ENCODE results near the gene MYMK.

MYMK gene

DNA sequence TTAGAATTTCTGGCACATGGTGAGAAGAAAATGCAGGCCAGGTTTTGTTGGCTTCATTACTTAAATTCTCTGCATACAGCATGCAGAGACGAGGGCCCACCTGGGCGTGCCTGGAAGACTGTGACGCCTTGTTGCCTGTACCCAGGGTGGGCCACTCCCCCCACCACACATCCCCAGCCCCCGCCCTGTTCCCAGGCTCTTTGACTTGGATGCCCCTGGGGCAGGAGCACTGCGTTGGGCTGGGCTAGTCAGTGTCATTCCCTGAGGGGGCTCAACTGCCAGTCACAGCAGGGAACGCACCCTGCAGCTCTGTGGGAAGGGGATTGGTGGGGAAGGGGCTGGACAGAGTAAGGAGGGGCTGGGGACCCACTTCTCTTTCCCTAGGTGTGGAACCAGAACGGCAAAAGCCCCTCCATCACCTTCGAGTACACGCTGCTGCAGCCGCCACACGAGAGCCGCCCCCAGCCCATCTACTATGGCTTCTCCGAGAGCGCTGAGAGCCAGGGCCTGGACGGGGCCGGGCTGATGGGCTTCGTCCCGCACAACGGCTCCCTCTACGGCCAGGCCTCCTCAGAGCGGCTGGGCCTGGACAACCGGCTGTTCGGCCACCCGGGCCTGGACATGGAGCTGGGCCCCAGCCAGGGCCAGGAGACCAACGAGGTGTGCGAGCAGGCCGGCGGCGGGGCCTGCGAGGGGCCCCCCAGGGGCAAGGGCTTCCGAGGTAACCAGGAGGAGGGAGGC, 29.4 kb upstream of the MYMK start:
- Mint-ChIP-seq H3K4me3 (no peak overlapping the region), H3K4me1 (peaks cover 57% of the 10 kb centered on the region), H3K36me3 (ENCODE audit: low read depth) (peaks cover 4% of the 10 kb centered on the region), H3K9me3 (no peaks in the 10 kb centered on the region), H3K27me3 (ENCODE audit: low read depth, poor library complexity) (no peaks in the 10 kb centered on the region), H3K27ac (no peak overlapping the region)
- TF ChIP-seq, protein P1, sequence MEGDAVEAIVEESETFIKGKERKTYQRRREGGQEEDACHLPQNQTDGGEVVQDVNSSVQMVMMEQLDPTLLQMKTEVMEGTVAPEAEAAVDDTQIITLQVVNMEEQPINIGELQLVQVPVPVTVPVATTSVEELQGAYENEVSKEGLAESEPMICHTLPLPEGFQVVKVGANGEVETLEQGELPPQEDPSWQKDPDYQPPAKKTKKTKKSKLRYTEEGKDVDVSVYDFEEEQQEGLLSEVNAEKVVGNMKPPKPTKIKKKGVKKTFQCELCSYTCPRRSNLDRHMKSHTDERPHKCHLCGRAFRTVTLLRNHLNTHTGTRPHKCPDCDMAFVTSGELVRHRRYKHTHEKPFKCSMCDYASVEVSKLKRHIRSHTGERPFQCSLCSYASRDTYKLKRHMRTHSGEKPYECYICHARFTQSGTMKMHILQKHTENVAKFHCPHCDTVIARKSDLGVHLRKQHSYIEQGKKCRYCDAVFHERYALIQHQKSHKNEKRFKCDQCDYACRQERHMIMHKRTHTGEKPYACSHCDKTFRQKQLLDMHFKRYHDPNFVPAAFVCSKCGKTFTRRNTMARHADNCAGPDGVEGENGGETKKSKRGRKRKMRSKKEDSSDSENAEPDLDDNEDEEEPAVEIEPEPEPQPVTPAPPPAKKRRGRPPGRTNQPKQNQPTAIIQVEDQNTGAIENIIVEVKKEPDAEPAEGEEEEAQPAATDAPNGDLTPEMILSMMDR (IDR thresholded peaks at IDR 0.05): no peak
- DNase-seq: no peak

DNA sequence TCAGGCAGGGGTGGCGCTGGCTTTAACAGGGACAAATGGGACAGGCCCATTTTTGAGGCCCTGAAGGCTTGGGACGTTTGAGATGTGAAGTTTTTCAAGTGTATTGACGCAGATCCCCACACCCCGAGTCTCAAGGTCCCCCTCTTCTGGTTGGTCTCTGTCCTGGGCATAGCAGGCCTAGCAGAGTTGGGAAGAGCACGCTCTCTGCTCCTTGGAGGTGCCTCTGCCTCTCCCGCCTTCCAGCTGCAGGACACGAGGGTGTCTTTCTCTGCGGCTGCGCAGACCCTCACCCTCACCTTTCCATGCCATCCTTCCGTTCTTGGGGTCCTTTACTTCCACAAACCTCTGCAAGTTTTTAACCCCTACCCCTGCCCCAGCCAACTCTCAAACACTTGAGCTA, 28.4 kb upstream of the MYMK start:
- Mint-ChIP-seq H3K4me3 (no peak overlapping the region), H3K27ac (no peak overlapping the region), H3K4me1 (peaks cover 47% of the 10 kb centered on the region), H3K27me3 (ENCODE audit: low read depth, poor library complexity) (no peaks in the 10 kb centered on the region), H3K36me3 (ENCODE audit: low read depth) (peaks cover 4% of the 10 kb centered on the region), H3K9me3 (no peaks in the 10 kb centered on the region)
- no peak for DNase-seq
- TF ChIP-seq, protein P1 (IDR thresholded peaks at IDR 0.05): no peak

DNA sequence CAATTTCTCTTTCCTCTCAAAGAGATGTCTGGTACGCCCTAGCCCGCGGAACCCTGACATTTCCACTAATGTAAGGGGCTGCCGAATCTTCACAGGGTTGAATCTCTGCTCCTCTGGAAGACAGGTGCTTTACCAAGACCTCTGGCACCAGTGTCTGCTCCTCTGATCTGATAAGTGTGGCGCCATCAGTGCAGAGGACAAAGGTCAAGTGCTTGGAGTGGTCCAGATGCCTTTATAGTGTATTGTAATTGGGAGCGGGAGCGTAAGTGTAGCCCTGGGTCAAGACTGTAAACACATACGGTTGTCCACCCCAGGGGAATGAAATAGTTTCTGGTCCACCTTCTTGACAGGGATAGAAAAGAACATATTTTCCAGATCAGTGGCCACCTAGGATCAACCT, 27.5 kb upstream of the MYMK start:
- H3K36me3 Mint-ChIP-seq (ENCODE audit: low read depth): peaks cover 4% of the 10 kb centered on the region
- H3K27ac Mint-ChIP-seq: no peak overlapping the region
- TF ChIP-seq, protein P1 (IDR thresholded peaks at IDR 0.05): no peak
- DNase-seq: no peak
- H3K27me3 Mint-ChIP-seq (ENCODE audit: low read depth, poor library complexity): no peaks in the 10 kb centered on the region
- H3K4me1 Mint-ChIP-seq: peaks cover 42% of the 10 kb centered on the region
- H3K4me3 Mint-ChIP-seq: no peak overlapping the region
- H3K9me3 Mint-ChIP-seq: no peaks in the 10 kb centered on the region

DNA sequence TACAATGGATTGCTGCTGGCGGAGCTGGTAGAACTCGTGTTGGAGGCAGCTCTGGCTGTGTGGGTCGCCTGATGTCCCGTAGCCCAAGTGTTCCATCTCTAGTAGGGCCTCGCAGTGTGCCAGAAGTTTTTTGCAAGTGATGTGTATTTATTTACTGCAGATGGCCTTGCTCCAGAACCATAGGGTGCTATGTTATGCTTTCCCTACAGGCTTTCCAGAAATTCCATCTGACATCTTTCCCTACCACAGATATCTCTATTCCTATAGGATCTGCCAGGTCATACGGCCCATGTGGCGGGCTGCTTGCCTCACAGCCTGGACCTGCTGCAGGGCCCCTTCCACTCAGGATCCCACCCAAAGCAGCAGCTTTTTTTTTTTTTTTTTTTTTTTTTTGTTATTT, 26.7 kb upstream of the MYMK start:
- no peak overlapping the region for H3K27ac Mint-ChIP-seq

DNA sequence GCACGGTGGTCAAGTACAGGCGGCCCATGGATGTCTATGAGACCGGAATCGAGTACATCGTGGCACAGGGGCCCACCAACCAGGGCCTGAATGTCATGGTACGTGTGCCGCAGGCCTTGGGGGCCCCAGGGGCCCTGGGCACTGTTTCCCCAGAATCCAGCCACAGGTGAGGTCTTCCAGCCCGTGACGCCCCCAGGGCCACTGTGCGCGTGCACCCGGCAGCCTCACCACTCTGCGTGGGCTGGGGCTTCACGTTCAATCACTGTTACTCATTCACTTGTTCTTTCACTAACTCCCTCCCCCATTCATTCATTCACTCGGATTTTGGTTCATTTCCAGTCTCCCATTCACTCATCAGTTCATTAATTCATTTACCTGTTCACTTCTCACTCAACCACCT, 22.4 kb upstream of the MYMK start:
- Mint-ChIP-seq H3K27me3 (ENCODE audit: low read depth, poor library complexity) (no peaks in the 10 kb centered on the region), H3K27ac (no peak overlapping the region), H3K36me3 (ENCODE audit: low read depth) (peaks cover 4% of the 10 kb centered on the region), H3K9me3 (no peaks in the 10 kb centered on the region), H3K4me3 (peak overlapping the region; percentile 13), H3K4me1 (peaks cover 35% of the 10 kb centered on the region)
- TF ChIP-seq, protein P1 (IDR thresholded peaks at IDR 0.05): no peak
- no peak for DNase-seq

More for the DNA sequence above, 26.7 kb upstream of the MYMK start:
- no peaks in the 10 kb centered on the region for H3K27me3 Mint-ChIP-seq (ENCODE audit: low read depth, poor library complexity)
- peaks cover 4% of the 10 kb centered on the region for H3K36me3 Mint-ChIP-seq (ENCODE audit: low read depth)
- DNase-seq: no peak
- no peaks in the 10 kb centered on the region for H3K9me3 Mint-ChIP-seq
- TF ChIP-seq, protein P1 (IDR thresholded peaks at IDR 0.05): no peak
- H3K4me1 Mint-ChIP-seq: peaks cover 42% of the 10 kb centered on the region
- no peak overlapping the region for H3K4me3 Mint-ChIP-seq

DNA sequence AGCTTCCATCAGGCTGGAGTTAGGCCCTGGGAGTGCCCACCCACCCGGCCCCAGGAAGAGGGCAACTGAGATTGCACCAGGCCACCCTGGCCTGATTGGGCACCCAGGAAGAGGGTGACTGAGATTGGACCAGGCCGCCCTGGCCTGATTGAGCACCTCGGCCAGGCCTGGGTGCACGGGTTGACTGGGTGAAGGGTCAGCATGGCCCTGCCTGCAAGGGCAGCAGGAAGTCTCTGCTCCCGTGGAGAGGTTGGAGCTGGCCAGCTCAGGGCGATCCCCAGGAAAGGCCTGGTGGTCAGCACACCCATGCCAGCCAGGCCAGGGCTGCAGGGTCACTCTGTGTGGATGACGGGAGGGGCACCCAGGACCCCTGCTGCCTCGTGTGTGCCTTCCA, 21.5 kb upstream of the MYMK start:
- no peaks in the 10 kb centered on the region for H3K9me3 Mint-ChIP-seq
- no peak for DNase-seq

More for the DNA sequence above, 21.5 kb upstream of the MYMK start:
- Mint-ChIP-seq H3K27me3 (ENCODE audit: low read depth, poor library complexity) (no peaks in the 10 kb centered on the region), H3K27ac (no peak overlapping the region), H3K4me3 (no peak overlapping the region), H3K36me3 (ENCODE audit: low read depth) (peaks cover 4% of the 10 kb centered on the region), H3K4me1 (peaks cover 34% of the 10 kb centered on the region)
- TF ChIP-seq, protein P1 (IDR thresholded peaks at IDR 0.05): no peak

Measured in nephron progenitor cell (in vitro differentiated cells).